Heart left ventricle (tissue), 13 donors: Measurements from ENCODE around the gene ELOVL3.

Experiments
- POLR2A ChIP-seq, 2 donors: fragments of 450-650 bp; IDR thresholded peaks; one replicate each; pipeline ENCODE4 v1.6.1; 2017; ENCODE audit warnings: antibody characterized with exemption in 2 of 2, mild to moderate bottlenecking in 2 of 2, moderate library complexity in 2 of 2
- TF ChIP-seq, protein P1 (sequence below), 12 donors: fragments of 200-600 bp; sonication (generic) in 4 of 12; IDR thresholded peaks; one replicate each; pipeline versions ENCODE4 v1.5.0 to v1.8.0; 2018 to 2022; ENCODE audit warnings: antibody characterized with exemption in 12 of 12, mild to moderate bottlenecking in 5 of 12
- donor health status: ischemic (EF 13 %, LVEDD 7.1; RV severe dilation, severe dysfunction).
- donor health status: DM: no; HTN: yes; CAD: no.
- donor health status: DM: no; HTN: no; CAD: no.
- donor health status: ischemic (EF 25% LVEDD 6.9; RV normal size, moderate dysfunction).
- donor health status: ischemic (EF 25% LVEDD 5.7; RV mildly dilated, moderate dysfunction).
- donor health status: ischemic (EF 35%, LVEDD 5.7; RV mildly dilated, moderate dysfunction).
- donor health status: nonischemic (EF 11% LVEDD 7.7; RV severe dilation, severe dysfunction).
- donor health status: DM: yes; HTN: yes; CAD: no.
- donor health status: PGD.
- donor health status: ischemic (EF 29% LVEDD 5.4; RV normal size, mild dysfunction).
- donor health status: nonischemic (EF 23%, LVEDD 6.1; RV moderate dilation, normal function).

GRCh38 chr10:102245082-102245931 lies 19.2 kb downstream of the ELOVL3 start, which contains the start of gene GBF1:
- TF ChIP-seq, protein P1, sequence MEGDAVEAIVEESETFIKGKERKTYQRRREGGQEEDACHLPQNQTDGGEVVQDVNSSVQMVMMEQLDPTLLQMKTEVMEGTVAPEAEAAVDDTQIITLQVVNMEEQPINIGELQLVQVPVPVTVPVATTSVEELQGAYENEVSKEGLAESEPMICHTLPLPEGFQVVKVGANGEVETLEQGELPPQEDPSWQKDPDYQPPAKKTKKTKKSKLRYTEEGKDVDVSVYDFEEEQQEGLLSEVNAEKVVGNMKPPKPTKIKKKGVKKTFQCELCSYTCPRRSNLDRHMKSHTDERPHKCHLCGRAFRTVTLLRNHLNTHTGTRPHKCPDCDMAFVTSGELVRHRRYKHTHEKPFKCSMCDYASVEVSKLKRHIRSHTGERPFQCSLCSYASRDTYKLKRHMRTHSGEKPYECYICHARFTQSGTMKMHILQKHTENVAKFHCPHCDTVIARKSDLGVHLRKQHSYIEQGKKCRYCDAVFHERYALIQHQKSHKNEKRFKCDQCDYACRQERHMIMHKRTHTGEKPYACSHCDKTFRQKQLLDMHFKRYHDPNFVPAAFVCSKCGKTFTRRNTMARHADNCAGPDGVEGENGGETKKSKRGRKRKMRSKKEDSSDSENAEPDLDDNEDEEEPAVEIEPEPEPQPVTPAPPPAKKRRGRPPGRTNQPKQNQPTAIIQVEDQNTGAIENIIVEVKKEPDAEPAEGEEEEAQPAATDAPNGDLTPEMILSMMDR (IDR thresholded peaks at IDR 0.05): no peak
- peak; percentile 98 to 99 for TF ChIP-seq POLR2A (IDR thresholded peaks at IDR 0.05)
